Subcutaneous abdominal adipose tissue (tissue), 5 donors: ENCODE results near the gene THAP4.

ENCODE experiments used
- H3K27ac ChIP-seq: one replicate; pipeline ENCODE4 v1.7.0; 2013; ENCODE audit warnings: low read depth, mild to moderate bottlenecking, inconsistent platforms, low read length, moderate library complexity
- H3K27me3 ChIP-seq, 5 donors: one replicate each; pipeline ENCODE4 v1.7.0; 2013; ENCODE audit warnings: low read length in 5 of 5, inconsistent platforms in 1 of 5; ENCODE audit not compliant: control insufficient read depth in 5 of 5, insufficient read depth in 4 of 5
- H3K36me3 ChIP-seq, 5 donors: one replicate each; pipeline ENCODE4 v1.7.0; 2013; ENCODE audit warnings: low read length in 5 of 5; ENCODE audit not compliant: control insufficient read depth in 5 of 5, insufficient read depth in 5 of 5
- H3K4me1 ChIP-seq, 5 donors: one replicate each; pipeline ENCODE4 v1.7.0; 2013; ENCODE audit warnings: low read length in 5 of 5, mild to moderate bottlenecking in 3 of 5, moderate library complexity in 1 of 5; ENCODE audit not compliant: control insufficient read depth in 5 of 5, insufficient read depth in 5 of 5
- H3K4me3 ChIP-seq, 5 donors: one replicate each; pipeline ENCODE4 v1.7.0; 2013; ENCODE audit warnings: low read length in 5 of 5, low read depth in 1 of 5
- H3K9ac ChIP-seq, 5 donors: one replicate each; pipeline ENCODE4 v1.7.0; 2013; ENCODE audit warnings: low read length in 5 of 5, mild to moderate bottlenecking in 4 of 5, moderate library complexity in 3 of 5
- H3K9me3 ChIP-seq, 5 donors: one replicate each; pipeline ENCODE4 v1.7.0; 2013; ENCODE audit warnings: low read length in 5 of 5; ENCODE audit not compliant: control insufficient read depth in 5 of 5
- donor health status: healthy.
- donor health status: healthy.
- donor health status: healthy.
- donor health status: healthy.
- donor health status: healthy.

THAP4 gene

DNA sequence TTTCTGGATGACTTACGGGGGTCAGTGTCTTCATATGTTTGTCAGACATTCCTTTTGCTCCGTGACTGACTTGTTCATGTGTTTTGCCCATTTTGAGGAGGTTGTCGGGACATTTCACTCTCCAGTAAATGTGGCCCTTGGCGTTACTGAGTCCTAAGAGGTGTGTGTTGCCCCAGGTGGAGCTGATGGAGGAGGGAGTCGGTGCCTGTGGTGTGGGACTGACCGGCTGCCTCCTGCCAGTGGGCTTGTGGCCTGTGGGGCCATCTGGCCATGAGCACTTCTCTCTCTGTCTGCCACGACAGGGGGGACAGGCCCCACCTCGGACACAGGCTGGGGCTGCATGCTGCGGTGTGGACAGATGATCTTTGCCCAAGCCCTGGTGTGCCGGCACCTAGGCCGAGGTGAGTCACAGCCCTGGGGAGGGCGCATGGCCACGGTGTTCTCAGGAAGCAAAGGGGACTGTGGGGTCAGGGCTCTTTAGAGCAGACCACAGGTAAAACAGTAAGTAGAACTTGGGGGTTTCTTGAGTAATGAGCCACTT lies 16.3 kb upstream of the THAP4 start:
- Histone ChIP-seq H3K9me3 (no peaks in the 10 kb centered on the region), H3K4me1 (peaks cover 0 to 2% (median 0%) of the 10 kb centered on the region in 5 donors), H3K9ac (no peak overlapping the region), H3K27me3 (no peaks in the 10 kb centered on the region), H3K36me3 (peaks cover 0 to 65% (median 59%) of the 10 kb centered on the region in 5 donors), H3K4me3 (no peak overlapping the region), H3K27ac (no peak overlapping the region)

DNA sequence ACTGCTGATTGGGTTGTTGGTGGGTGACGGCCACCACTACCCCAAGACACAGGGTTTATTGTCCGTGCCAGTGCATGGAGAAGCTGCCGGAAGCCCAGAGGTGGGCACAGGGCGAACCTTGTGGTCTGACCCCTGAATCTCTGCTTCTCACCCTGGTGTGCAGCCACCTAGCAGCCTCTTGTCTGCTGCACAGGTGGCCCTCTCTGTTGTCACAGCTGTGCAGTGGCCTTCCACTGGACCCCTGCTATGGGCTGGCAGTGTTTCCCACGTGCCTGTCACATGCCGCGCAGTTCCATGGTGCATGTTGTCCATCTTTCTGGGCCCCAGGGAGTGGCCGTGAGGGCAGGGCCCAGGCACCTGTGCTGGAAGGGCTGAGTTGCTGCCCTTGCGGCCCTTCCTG lies 15.8 kb upstream of the THAP4 start:
- H3K27ac ChIP-seq: no peak overlapping the region
- H3K9ac ChIP-seq: peak overlapping the region in 1 of 5 donors; percentile 39
- H3K9me3 ChIP-seq: no peaks in the 10 kb centered on the region
- H3K4me3 ChIP-seq: no peak overlapping the region
- peaks cover 0 to 60% (median 56%) of the 10 kb centered on the region in 5 donors for H3K36me3 ChIP-seq
- peaks cover 0 to 2% (median 0%) of the 10 kb centered on the region in 5 donors for H3K4me1 ChIP-seq
- H3K27me3 ChIP-seq: no peaks in the 10 kb centered on the region

DNA sequence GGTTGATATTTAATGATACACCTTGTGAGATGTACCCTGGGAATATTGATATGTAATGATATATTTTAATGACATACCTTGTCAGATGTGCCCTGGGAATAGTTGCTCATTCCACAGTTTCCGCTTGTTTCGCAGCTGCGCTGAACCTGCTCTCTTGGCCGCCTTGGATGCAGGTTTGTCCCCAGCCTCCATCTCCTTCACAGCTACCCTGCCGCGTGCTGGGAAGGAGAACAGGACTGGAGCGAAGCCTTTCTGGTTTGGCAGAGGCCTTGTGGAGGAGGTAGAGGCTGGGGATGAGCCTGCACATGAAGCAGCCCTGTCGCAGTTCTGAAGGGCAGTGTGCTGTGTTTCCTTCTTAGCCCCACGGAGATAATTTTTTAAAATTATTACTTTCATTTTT lies 15.2 kb upstream of the THAP4 start:
- Histone ChIP-seq H3K27me3 (no peaks in the 10 kb centered on the region), H3K9me3 (no peaks in the 10 kb centered on the region), H3K9ac (no peak overlapping the region), H3K36me3 (peaks cover 0 to 56% (median 53%) of the 10 kb centered on the region in 5 donors), H3K27ac (no peak overlapping the region), H3K4me3 (no peak overlapping the region), H3K4me1 (peaks cover 0 to 5% (median 0%) of the 10 kb centered on the region in 5 donors)

DNA sequence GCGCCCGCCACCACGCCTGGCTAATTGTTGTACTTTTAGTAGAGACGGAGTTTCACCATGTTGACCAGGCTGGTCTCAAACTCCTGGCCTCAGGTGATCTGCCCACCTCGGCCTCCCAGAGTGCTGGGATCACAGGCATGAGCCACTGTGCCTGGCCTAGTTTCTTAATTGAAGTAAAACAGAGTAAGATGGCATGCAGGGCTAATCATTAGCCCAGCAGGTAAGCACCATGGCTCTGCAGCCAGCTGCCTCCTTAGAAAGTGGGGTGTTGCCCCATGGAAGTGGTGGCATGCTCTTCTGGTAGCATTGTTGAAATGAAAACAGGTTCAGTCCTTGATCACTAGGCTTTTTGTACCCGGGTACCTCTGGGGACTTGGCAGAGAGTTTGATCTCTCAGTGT lies 13.0 kb upstream of the THAP4 start:
- Histone ChIP-seq H3K27ac (no peak overlapping the region), H3K4me1 (peaks cover 2 to 20% (median 3%) of the 10 kb centered on the region in 5 donors), H3K9ac (no peak overlapping the region), H3K9me3 (no peaks in the 10 kb centered on the region), H3K4me3 (no peak overlapping the region), H3K27me3 (no peaks in the 10 kb centered on the region), H3K36me3 (peaks cover 0 to 43% (median 37%) of the 10 kb centered on the region in 5 donors)

- peaks cover 2 to 20% (median 3%) of the 10 kb centered on the region in 5 donors for H3K4me1 ChIP-seq
- no peak overlapping the region for H3K4me3 ChIP-seq
- no peaks in the 10 kb centered on the region for H3K9me3 ChIP-seq
- peaks cover 0 to 38% (median 32%) of the 10 kb centered on the region in 5 donors for H3K36me3 ChIP-seq
- no peaks in the 10 kb centered on the region for H3K27me3 ChIP-seq
- no peak overlapping the region for H3K9ac ChIP-seq
- no peak overlapping the region for H3K27ac ChIP-seq
These were observed 12.4 kb upstream of the THAP4 start for GRCh38 chr2:241649404-241649803.

DNA sequence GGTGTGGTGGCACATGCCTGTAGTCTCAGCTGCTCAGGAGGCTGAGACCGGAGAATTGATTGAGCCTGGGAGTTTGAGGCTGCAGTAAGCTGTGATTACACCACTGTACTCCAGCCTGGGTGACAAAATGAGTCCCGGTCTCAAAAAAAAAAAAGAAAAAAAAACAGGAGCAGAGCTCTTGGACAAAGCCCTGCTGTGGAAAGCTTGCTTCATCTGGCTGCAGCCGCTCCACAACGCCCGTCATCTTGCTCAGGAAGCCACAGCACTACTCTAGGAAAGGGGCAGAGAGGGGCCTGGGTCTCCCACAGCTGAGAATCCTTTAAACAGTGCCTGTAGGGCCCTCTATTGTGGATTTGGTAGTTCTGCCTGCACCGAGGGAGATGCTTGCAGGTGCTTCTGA lies 11.5 kb upstream of the THAP4 start:
- peaks cover 0 to 33% (median 29%) of the 10 kb centered on the region in 5 donors for H3K36me3 ChIP-seq
- H3K4me3 ChIP-seq: no peak overlapping the region
- H3K27me3 ChIP-seq: no peaks in the 10 kb centered on the region
- peaks cover 2 to 20% (median 3%) of the 10 kb centered on the region in 5 donors for H3K4me1 ChIP-seq
- H3K9ac ChIP-seq: no peak overlapping the region
- no peaks in the 10 kb centered on the region for H3K9me3 ChIP-seq
- no peak overlapping the region for H3K27ac ChIP-seq

- H3K9me3 ChIP-seq: no peaks in the 10 kb centered on the region
- no peaks in the 10 kb centered on the region for H3K27me3 ChIP-seq
- H3K27ac ChIP-seq: no peak overlapping the region
- no peak overlapping the region for H3K4me3 ChIP-seq
- H3K9ac ChIP-seq: no peak overlapping the region
- H3K36me3 ChIP-seq: peaks cover 0 to 10% (median 5%) of the 10 kb centered on the region in 5 donors
- H3K4me1 ChIP-seq: peaks cover 2 to 25% (median 6%) of the 10 kb centered on the region in 5 donors
These were observed 9.1 kb upstream of the THAP4 start for GRCh38 chr2:241645915-241646645.

GRCh38 chr2:241645056-241645914 lies 8.3 kb upstream of the THAP4 start:
- no peaks in the 10 kb centered on the region for H3K9me3 ChIP-seq
- H3K27ac ChIP-seq: no peak overlapping the region
- peaks cover 0 to 6% (median 3%) of the 10 kb centered on the region in 5 donors for H3K36me3 ChIP-seq
- H3K9ac ChIP-seq: no peak overlapping the region
- no peak overlapping the region for H3K4me3 ChIP-seq
- no peaks in the 10 kb centered on the region for H3K27me3 ChIP-seq
- H3K4me1 ChIP-seq: peaks cover 2 to 29% (median 6%) of the 10 kb centered on the region in 5 donors

- Histone ChIP-seq H3K36me3 (peaks cover 0 to 11% (median 3%) of the 10 kb centered on the region in 5 donors), H3K9ac (no peak overlapping the region), H3K4me1 (peaks cover 8 to 40% (median 22%) of the 10 kb centered on the region in 5 donors), H3K4me3 (no peak overlapping the region), H3K27ac (no peak overlapping the region), H3K27me3 (no peaks in the 10 kb centered on the region), H3K9me3 (no peaks in the 10 kb centered on the region)
These were observed 4.7 kb upstream of the THAP4 start for GRCh38 chr2:241641631-241642030.
